Purkinje cell (primary cell): ENCODE results near the gene CFH. TPM values are rescaled to one million over a fixed set of nuclear protein-coding genes. Genes with fewer than 3 reads are reported as not detected.

ENCODE experiments used
- polyA plus RNA-seq: library from polyadenylated mRNA; unstranded; fragments of >200 nt; fragmentation: Nextera tagmentation; gene quantifications from 2 replicates; pipeline ENCODE4 v1.2.1, GENCODE V29; 2014

The CFH gene
- polyA plus RNA-seq, result 0.17 and 0.44 TPM in 2 replicates

DNA sequence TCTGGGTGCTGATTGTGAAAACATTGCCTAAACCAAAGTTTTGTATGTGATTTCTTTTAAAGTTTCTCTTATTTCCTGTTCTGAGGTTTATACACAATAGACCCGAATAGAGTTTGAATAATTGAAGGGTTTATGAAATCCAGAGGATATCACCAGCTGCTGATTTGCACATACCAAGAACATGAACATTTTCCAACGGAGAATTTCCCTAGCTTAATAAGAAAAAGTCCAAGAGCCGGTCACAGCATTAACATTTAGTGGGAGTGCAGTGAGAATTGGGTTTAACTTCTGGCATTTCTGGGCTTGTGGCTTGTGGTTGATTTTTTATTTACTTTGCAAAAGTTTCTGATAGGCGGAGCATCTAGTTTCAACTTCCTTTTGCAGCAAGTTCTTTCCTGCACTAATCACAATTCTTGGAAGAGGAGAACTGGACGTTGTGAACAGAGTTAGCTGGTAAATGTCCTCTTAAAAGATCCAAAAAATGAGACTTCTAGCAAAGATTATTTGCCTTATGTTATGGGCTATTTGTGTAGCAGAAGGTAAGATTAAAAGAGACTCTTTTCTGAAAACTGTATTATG is at the start of gene CFH:
Gene CFH (plus strand): TSS at position 407 of the 579 bp plus-strand sequence. CDS start 75 bp downstream, at position 482.

DNA sequence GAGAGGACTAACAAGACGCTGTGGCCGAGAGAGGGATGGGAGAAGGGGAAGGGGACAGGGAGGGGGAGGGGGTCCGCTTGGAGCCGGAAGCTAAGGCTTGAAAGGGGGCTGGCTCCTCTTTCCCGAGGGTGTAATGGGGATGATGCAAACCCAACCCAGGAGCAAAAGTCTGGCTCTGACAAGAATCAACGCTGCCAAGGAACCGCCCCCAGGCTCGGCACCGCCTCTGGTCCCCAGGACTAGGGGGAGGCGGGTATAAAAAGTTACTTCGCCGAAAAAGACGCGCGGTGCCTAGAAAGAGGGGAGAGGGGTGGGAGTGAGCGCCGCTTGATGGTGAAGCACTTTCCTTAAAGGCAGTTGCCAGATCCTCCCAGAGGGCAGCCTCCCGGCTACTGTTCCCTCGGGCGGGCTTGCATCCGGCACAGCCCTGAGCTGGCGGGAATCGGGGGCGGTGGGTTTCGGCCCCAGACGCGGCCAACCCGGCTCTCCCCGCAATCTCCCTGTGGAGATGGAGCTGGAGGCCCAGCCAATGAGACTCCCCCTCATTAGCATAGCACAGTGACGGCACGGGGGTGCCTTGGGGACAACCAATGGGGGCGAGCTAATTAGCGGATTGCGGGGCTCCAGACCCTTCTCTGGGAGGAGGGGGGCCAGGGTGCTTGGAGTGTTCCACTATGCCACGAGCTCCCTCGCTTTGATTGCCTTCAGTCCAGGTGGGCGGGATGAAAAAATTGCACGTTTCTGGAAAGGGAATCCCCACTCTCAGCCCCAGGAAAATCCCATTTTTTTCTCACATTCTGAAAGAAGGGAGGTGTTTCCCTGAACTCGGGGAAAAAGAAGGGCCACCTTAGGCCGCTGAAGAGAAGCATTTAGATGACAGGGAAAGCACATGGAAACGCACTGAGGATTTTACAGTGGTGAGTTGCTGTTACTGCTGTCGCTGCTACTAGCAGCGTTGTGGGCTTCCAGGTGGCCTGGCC is 43.2 kb upstream of the CFH start, which contains the start of gene KCNT2:
Gene KCNT2 (minus strand): TSS at position 51 of the 980 bp plus-strand sequence. CDS start 131 bp downstream, outside the sequence.

GRCh38 chr1:196774603-196775002 is 122.8 kb downstream of the CFH start, which contains the start of gene CFHR3:
Gene CFHR3, plus strand, starts transcription at chr1:196774840. Its CDS starts 47 bp downstream, at chr1:196774887.

Other genes starting within 250 kb of the CFH start
- gene KCNT2, start 43.6 kb upstream of the CFH start, polyA plus RNA-seq, result 1.9 and 3.4 TPM in 2 replicates
- gene CFHR3, start 122.8 kb downstream of the CFH start, polyA plus RNA-seq, result not detected in 2 replicates
- not detected in 2 replicates for gene CFHR1, start 167.7 kb downstream of the CFH start, polyA plus RNA-seq
- gene CFHR4, start 236.0 kb downstream of the CFH start, polyA plus RNA-seq, result 0.69 TPM in 1 of 2 replicates, not detected in the other